ENCODE results near the gene A2M.

A2M gene

GRCh38 chr12:9133216-9133916, 17.6 kb upstream of the A2M start:
- no peak overlapping the region for H3K4me3 ChIP-seq (ENCODE audit: control insufficient read depth, low read depth, low read length)
- peak; percentile 23 for DNase-seq (ENCODE audit: low read depth)
- TF ChIP-seq CTCF (conservative IDR thresholded peaks at IDR 0.05; ENCODE audit: control insufficient read depth, insufficient read depth, low read depth, low read length): no peak

- H3K4me3 ChIP-seq (ENCODE audit: control insufficient read depth, low read depth, low read length): no peak overlapping the region
- TF ChIP-seq CTCF (conservative IDR thresholded peaks at IDR 0.05; ENCODE audit: control insufficient read depth, insufficient read depth, low read depth, low read length): no peak
- DNase-seq (ENCODE audit: low read depth): peak; percentile 35
Measured at GRCh38 chr12:9132008-9132535, 16.4 kb upstream of the A2M start.

- TF ChIP-seq CTCF (conservative IDR thresholded peaks at IDR 0.05; ENCODE audit: control insufficient read depth, insufficient read depth, low read depth, low read length): no peak
- H3K4me3 ChIP-seq (ENCODE audit: control insufficient read depth, low read depth, low read length): no peak overlapping the region
- no peak for DNase-seq (ENCODE audit: low read depth)
Measured at GRCh38 chr12:9130244-9130643, 14.5 kb upstream of the A2M start.

- DNase-seq (ENCODE audit: low read depth): no peak
- H3K4me3 ChIP-seq (ENCODE audit: control insufficient read depth, low read depth, low read length): no peak overlapping the region
- no peak for TF ChIP-seq CTCF (conservative IDR thresholded peaks at IDR 0.05; ENCODE audit: control insufficient read depth, insufficient read depth, low read depth, low read length)
Measured at GRCh38 chr12:9127936-9128663, 12.4 kb upstream of the A2M start.

- no peak overlapping the region for H3K4me3 ChIP-seq (ENCODE audit: control insufficient read depth, low read depth, low read length)
- TF ChIP-seq CTCF (conservative IDR thresholded peaks at IDR 0.05; ENCODE audit: control insufficient read depth, insufficient read depth, low read depth, low read length): no peak
- no peak for DNase-seq (ENCODE audit: low read depth)
Measured at GRCh38 chr12:9127484-9127883, 11.8 kb upstream of the A2M start.

GRCh38 chr12:9124383-9125031, 8.8 kb upstream of the A2M start:
- DNase-seq (ENCODE audit: low read depth): no peak
- H3K4me3 ChIP-seq (ENCODE audit: control insufficient read depth, low read depth, low read length): no peak overlapping the region
- TF ChIP-seq CTCF (conservative IDR thresholded peaks at IDR 0.05; ENCODE audit: control insufficient read depth, insufficient read depth, low read depth, low read length): no peak
